ENCODE results near the gene SOX30.

SOX30 gene

DNA sequence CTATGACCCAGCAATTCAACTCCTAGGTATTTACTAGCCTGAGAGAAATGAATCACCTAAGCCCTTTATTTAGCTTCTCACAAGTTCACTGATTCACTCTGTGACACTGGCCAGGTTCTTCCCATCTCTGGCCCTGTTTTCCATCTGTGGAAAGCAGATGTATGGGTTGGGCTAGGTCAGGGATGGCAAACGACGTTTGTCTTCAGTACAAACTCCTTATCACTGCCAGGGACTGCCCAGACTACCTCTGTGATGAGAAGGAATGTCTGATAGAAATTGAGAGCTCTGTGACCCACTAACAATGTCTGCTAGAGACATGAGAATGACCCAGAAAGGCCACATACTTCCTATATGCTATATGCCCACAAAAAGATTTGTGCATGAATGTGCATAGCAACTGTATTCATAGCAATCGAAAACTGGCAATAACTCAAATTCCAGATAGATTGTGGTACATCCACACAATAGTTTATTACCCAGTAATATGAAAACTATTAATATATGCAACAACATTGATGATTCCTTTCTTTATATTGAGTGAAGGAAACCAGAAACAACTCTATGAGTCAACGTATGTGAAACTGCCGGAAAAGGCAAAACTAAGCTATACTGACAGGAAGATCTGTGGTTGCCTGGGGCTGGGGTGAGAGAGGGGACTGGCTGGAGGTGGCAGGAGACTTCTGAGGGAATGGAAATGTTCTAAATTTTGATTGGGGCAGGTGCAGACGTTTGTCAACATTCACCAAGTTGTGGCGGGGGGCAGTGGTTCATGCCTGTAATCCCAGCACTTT, 44.7 kb downstream of the SOX30 start:
- no peaks in the 10 kb centered on the region for H3K27me3 ChIP-seq (replicated peaks)
- no peak overlapping the region for H3K4me3 ChIP-seq (ENCODE audit: low read depth, low read length)
- TF ChIP-seq, protein P1, sequence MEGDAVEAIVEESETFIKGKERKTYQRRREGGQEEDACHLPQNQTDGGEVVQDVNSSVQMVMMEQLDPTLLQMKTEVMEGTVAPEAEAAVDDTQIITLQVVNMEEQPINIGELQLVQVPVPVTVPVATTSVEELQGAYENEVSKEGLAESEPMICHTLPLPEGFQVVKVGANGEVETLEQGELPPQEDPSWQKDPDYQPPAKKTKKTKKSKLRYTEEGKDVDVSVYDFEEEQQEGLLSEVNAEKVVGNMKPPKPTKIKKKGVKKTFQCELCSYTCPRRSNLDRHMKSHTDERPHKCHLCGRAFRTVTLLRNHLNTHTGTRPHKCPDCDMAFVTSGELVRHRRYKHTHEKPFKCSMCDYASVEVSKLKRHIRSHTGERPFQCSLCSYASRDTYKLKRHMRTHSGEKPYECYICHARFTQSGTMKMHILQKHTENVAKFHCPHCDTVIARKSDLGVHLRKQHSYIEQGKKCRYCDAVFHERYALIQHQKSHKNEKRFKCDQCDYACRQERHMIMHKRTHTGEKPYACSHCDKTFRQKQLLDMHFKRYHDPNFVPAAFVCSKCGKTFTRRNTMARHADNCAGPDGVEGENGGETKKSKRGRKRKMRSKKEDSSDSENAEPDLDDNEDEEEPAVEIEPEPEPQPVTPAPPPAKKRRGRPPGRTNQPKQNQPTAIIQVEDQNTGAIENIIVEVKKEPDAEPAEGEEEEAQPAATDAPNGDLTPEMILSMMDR (IDR thresholded peaks at IDR 0.05; ENCODE audit: low read depth, low read length, missing control alignments): no peak
- H3K36me3 ChIP-seq (replicated peaks): no peaks in the 10 kb centered on the region
- H3K27ac ChIP-seq: peak overlapping the region; percentile 94
- in situ Hi-C loops (cut with HindIII; ENCODE audit: low pct_ligation_motif_present, low sequenced_read_pairs): no loop called here
- DNase-seq: peak; percentile 76

DNA sequence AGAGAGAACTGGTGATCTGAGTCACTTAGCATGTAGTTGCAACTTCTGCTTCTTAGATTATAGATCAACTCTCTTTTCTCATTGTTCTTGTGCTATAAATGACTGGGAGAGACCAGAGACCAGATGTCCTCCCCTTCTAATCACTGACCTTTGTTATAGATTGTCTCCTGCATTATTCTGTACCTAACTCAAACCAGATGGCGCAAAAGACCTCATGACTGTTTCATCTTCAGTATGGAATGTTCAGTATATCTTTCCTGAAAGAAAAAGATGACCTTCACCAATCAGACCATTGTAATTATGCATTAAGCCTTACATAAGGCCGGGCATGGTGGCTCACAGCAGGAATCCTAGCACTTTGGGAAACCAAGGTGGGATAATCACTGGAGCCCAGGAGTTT, 46.2 kb downstream of the SOX30 start:
- in situ Hi-C loops (cut with HindIII; ENCODE audit: low pct_ligation_motif_present, low sequenced_read_pairs): no loop called here
- Histone ChIP-seq H3K27me3 (replicated peaks) (no peaks in the 10 kb centered on the region), H3K27ac (peak overlapping the region; percentile 94), H3K36me3 (replicated peaks) (no peaks in the 10 kb centered on the region), H3K4me3 (ENCODE audit: low read depth, low read length) (no peak overlapping the region)
- TF ChIP-seq, protein P1 (IDR thresholded peaks at IDR 0.05; ENCODE audit: low read depth, low read length, missing control alignments): no peak
- no peak for DNase-seq

DNA sequence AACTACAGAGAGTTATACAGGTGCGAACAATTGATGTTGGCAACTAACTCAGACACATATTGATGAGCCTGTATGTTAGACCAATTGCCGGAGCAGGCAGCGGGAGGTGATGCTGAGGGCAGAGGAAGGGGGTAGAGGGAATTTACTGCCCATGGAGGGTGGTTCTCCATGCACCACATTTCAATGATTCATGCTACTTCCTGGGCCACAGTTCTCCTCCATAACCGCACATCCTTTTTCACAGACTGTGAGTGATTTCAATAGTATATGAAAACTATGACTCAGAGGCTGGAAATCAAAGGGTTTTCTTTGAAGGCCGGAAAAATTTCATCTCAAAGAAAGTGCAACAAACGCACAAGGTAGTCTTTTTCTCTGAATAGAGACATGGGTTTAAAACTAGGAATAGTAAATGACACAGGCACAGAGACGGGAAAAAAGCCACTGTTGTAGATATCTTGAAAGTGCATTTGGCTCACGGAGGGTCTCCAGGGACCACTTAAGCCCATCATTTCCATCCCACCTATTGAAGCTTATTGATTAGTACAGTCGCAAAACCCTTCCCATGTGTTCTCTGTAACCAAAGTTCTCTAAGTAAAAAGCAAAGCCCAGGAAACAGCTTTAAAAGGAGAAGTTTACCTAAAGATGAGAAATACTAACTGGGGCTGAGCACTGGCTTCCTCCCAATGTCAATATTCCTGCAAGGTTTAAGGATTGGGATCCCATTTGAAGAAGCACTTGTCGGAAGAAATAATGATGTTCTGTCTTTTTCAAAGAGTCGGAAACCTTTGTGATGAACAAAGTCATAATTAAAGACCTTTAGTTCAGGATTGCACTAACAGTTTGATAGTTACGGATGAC, 48.7 kb downstream of the SOX30 start:
- Histone ChIP-seq H3K36me3 (replicated peaks) (no peaks in the 10 kb centered on the region), H3K27me3 (replicated peaks) (no peaks in the 10 kb centered on the region), H3K27ac (peak overlapping the region; percentile 95), H3K4me3 (ENCODE audit: low read depth, low read length) (no peak overlapping the region)
- in situ Hi-C loops (cut with HindIII; ENCODE audit: low pct_ligation_motif_present, low sequenced_read_pairs): no loop called here
- peak; percentile 90 for DNase-seq
- TF ChIP-seq, protein P1 (IDR thresholded peaks at IDR 0.05; ENCODE audit: low read depth, low read length, missing control alignments): no peak

DNA sequence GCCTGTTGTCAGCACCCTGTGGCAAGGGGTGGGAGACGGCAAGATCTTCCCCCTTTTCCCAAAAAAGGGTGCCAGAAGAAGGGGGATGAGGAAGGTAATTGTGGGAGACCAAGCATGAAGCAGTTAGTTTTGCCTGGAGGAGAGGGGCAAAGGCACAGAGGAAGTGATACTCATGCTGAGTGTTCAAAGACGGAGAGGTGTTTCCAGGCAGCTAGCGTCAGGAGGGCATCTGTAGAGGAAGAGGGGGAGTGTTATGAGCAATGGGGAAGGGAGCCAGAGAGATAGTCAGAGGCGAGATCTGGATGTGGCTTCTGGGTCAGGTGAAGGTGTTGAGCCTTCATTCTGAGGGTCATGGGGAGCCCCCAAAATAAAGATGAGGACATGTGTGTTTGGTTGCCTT, 49.7 kb downstream of the SOX30 start:
- Histone ChIP-seq H3K4me3 (ENCODE audit: low read depth, low read length) (no peak overlapping the region), H3K27me3 (replicated peaks) (no peaks in the 10 kb centered on the region), H3K27ac (peak overlapping the region; percentile 95), H3K36me3 (replicated peaks) (no peaks in the 10 kb centered on the region)
- DNase-seq: no peak
- in situ Hi-C loops (cut with HindIII; ENCODE audit: low pct_ligation_motif_present, low sequenced_read_pairs): no loop called here
- TF ChIP-seq, protein P1 (IDR thresholded peaks at IDR 0.05; ENCODE audit: low read depth, low read length, missing control alignments): no peak

DNA sequence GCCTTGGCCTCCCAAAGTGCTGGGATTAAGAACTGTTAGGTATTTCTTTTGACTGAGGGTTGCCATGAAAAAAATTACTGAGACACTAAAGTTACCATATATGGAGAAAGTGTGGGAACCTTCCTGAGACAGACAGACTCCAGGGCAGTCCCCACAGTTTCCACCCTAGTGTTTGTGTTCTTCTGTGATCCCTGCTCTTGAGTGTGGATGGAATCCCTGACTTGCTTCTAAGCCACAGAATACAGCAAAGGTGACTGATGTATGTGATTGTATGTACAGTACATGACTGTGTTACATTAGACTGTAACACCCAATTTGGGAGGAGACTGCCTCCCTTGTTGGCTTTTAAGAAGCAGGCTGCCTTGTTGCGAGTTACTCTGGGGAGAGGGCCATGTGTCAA, 52.0 kb downstream of the SOX30 start:
- TF ChIP-seq, protein P1 (IDR thresholded peaks at IDR 0.05; ENCODE audit: low read depth, low read length, missing control alignments): no peak
- Histone ChIP-seq H3K27ac (no peak overlapping the region), H3K4me3 (ENCODE audit: low read depth, low read length) (no peak overlapping the region), H3K36me3 (replicated peaks) (no peaks in the 10 kb centered on the region), H3K27me3 (replicated peaks) (no peaks in the 10 kb centered on the region)
- in situ Hi-C loops (cut with HindIII; ENCODE audit: low pct_ligation_motif_present, low sequenced_read_pairs): no loop called here
- DNase-seq: no peak
